GM21529 (cell line): ENCODE measurements around the gene DSP.
A peak's percentile ranks its signal among the peaks of the same experiment; 100 is the strongest.

Source experiments
- ATAC-seq: cut with Tn5 transposase; IDR thresholded peaks from one replicate; pipeline ENCODE4 v1.9.1; 2021; ENCODE audit not compliant: unreplicated experiment

DSP gene

DNA sequence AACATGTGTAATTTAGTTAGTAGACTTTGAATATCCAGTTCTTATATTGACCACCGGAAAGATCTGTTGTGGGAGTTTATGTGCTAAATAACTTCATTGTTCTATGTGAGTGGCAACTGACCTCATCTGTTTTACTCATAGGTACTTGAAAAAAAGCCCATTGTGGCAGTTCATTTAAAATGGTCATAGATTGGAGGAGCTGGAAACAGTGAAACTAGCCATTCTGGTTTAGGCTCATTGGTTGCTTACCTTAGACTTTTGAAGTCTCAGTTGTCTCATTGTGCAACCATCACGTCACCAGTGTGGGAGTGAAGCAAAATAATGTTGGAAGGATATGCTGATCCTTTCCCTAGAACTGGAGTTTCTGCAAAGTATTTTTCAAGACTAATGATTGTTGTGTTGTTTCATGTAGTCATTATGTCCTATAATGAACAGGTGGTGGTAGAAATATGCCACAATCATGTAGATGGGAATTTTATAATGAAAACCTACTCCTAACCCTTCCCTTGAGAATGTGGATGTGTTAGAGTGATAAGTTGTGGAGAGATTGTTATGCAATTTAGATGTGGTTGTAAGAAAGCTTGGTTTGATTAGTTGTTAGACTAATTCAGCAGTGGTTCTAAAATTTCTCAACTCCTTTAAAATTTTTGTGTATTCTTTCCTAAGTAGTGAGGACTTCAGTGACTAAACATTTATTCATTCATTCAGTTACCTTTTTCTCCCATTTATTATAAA, 18.3 kb downstream of the DSP start:
- ATAC-seq, result no peak

DNA sequence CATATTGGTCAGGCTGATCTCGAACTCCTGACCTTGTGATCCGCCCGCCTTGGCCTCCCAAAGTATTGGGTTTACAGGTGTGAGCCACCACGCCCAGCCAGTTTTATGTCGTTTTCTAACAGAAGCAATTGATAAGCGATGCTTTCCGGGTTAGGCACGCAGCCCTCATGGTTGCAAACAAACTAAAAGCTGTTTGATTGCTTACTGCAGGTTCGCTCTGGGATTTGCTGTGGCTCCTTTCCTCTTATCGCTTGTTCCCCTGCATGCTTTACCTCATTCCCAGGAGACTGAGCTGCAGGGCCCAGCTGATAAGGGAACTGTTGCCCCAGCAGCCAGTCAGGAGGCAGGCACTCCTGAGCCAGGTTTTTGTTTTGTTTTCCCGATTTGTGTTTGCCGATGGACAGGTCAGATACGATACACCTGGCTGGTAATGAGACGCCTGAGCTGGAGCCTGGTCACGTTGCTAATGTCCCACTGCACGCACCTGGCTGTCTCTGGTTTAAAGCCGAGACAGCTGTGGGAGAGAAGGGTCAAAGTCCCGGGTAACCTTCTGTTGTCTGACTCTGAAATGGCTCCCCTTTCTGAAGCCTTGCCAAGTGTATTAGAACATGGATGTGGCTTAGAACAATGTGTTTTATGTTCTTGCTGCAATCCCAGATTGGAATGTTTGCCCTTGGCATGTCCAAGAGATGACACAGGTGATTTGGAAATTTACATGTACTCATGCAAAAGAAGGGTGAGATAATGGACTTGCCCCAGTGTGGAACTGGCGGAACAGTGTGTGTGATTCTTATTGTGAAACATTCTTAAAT, 19.9 kb downstream of the DSP start:
- no peak for ATAC-seq

DNA sequence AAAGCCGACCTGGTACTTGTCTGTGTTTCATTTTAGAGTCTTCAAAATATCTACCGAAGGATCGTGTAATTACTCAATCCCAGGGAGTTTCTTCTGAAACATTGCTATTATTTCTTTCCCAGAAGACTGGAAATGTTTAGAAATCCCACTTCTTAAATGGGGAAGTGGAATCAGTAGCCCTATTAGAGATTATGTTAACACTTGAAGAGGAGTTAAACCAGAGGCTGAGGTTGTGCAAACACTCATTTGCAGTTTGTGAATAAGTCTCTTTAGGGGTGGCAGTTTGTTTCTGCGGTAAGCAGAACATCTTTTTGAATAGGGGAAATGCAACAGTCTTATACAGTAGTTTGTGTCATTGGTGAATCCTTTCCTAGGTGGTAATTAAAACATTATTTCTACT, 21.3 kb downstream of the DSP start:
- no peak for ATAC-seq

DNA sequence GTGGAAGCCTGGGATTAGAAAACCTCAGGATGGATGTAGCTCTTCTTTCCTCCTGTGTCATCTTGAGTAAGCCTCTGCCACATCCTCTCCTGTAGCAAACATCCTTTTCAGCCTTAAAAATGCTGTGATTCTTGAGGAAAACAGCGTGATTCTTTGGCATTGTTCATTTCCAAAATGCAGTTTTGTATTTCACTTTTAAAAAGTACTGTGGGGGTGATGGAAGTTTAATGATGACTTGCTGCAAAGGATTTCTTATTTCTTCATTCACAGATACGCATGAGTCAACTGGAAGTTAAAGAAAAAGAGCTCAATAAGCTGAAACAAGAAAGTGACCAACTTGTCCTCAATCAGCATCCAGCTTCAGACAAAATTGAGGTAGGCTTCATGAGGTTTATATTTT, 24.6 kb downstream of the DSP start:
- no peak for ATAC-seq

DNA sequence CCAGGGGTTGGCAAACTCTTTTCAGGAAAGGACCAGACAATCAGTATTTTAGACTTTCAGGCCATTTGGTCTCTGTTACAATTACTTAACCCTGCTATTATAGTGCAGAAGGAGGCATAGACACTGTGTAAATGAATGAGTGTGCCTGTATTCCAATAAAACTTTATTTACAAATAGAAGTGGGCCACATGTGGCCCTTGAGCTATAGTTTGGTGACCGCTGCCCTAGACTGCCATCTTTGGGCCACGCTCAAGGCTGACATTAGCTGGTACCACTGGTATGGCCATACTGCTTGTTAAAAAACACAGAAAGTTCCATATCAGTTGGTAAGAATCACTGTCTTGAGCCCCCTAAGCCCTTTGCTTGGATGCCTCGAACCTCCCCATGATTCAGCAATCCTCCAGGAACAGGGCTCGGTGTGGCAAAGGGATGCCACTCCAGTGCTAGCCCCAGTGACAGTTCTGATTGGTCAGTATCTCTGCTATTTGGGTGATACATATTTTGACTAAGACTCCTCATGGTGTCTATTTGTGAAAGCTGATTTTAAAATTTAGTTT, 25.2 kb downstream of the DSP start:
- no peak for ATAC-seq

DNA sequence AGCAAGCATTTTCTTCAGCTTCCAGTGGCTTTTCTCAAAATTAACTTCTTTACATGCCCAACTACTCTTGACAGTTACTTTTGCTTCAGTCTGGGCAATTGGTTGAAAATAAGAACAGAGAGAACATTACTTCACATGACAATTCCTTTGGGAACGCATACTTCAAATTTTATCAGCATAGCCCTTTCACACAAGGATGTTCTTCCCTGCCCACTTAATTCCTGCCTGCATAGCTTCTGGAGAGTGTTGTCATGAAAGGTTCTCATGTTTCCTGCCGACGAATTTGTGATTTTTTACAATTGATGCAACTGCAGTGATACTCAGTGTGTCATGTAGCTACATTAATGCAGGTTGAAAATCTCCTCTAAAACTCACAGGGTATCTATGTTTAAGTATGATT, 26.6 kb downstream of the DSP start:
- ATAC-seq, result no peak

DNA sequence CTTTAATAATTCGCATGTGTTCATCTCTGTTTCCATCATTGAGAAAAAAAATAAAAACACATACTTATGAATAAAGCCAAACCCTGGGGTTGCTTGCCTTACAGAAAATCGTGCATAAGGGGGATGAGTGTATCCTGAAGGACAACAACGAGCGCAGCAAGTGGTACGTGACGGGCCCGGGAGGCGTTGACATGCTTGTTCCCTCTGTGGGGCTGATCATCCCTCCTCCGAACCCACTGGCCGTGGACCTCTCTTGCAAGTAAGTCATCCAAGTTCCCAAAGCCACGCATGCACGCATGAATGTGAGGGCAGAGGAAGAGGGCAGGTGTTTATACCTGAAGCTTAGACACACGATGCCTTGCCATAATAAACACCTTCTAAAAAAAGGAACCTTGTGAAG, 27.6 kb downstream of the DSP start:
- no peak for ATAC-seq

DNA sequence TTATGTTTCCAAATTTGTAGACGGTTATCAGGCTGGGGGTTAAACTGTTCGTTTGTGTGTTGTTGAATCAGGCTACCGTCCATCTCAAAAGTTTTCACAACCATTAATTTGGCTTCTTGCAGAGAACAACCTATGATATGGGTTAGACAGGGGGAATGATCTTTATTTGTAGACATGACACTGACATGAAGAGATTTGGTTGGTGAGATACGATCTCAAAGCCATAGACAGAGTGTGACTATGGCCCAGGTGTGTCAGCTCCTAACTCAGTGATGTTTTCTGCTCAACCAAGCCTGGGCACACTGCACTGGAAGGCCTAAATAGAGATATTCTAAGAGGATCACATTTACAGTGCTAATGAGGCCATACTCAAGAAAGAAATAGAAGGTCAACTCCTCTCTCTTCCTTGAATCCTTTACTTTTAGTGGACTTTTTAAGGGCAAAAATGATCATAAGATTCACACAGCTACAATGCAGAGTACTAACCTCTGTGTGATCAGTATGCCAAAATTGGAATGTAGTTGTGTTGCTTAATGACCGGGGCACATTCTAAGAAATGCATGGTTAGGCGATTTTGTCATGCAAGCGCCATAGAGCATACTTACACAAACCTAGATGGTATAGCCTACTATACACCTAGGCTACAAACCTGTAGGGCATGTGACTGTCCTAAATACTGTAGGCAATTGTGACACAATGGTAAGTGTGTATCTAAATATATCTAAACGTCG, 30.9 kb downstream of the DSP start:
- ATAC-seq, result no peak

DNA sequence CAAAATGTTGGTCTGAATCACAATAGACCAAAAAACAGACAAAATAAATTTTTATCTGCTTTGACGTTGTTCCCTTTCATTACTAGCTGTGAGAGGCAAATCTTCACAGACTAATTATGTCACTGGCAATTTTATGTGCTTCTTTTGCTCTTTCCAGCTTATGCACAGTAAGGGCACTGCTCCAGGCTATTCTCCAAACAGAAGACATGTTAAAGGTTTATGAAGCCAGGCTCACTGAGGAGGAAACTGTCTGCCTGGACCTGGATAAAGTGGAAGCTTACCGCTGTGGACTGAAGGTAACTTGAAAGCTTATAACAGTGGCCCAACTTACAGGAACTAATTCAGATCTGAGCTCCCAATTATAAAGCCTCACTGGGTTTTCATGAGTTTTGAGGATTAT, 33.0 kb downstream of the DSP start:
- ATAC-seq, result no peak

DNA sequence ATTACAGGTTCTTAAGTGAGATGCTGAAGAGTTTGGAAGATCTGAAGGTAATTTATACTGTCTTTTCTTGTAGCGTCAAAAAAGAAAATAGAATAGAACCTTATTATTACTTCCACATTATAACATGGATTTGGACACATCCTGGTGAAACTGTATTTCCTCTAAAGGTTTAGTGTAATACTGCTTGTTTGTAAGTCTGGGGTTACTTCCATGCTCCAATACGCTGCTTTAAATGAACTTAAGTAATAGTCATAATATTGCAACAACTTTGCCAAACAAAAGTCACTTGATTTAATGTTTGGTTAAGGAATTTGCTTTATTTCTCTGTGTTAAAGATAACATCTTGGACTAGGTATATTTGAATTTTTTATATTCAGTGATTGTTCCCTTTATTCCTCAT, 37.0 kb downstream of the DSP start:
- no peak for ATAC-seq

DNA sequence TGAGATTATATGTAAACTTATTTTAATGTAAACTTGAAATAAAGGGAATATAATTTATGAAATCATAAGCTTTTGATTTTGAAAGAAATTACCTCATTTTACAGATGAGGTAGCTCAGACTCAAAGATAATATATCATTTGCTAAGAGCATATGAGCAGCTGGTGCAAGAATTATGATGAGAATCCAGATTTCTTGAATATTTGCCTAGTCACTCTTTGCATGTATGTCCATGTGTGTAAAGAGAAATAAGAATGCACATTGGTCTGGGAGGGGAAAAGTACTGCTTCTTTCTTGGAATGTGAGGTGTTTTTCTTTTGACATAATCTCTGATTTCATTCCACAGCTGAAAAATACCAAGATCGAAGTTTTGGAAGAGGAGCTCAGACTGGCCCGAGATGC, 37.5 kb downstream of the DSP start:
- ATAC-seq, result no peak

DNA sequence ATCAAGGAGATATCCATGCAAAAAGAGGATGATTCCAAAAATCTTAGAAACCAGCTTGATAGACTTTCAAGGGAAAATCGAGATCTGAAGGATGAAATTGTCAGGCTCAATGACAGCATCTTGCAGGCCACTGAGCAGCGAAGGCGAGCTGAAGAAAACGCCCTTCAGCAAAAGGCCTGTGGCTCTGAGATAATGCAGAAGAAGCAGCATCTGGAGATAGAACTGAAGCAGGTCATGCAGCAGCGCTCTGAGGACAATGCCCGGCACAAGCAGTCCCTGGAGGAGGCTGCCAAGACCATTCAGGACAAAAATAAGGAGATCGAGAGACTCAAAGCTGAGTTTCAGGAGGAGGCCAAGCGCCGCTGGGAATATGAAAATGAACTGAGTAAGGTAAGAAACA, 38.4 kb downstream of the DSP start:
- no peak for ATAC-seq

DNA sequence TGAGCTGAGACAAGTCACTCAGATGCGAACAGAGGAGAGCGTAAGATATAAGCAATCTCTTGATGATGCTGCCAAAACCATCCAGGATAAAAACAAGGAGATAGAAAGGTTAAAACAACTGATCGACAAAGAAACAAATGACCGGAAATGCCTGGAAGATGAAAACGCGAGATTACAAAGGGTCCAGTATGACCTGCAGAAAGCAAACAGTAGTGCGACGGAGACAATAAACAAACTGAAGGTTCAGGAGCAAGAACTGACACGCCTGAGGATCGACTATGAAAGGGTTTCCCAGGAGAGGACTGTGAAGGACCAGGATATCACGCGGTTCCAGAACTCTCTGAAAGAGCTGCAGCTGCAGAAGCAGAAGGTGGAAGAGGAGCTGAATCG, 39.1 kb downstream of the DSP start:
- no peak for ATAC-seq

DNA sequence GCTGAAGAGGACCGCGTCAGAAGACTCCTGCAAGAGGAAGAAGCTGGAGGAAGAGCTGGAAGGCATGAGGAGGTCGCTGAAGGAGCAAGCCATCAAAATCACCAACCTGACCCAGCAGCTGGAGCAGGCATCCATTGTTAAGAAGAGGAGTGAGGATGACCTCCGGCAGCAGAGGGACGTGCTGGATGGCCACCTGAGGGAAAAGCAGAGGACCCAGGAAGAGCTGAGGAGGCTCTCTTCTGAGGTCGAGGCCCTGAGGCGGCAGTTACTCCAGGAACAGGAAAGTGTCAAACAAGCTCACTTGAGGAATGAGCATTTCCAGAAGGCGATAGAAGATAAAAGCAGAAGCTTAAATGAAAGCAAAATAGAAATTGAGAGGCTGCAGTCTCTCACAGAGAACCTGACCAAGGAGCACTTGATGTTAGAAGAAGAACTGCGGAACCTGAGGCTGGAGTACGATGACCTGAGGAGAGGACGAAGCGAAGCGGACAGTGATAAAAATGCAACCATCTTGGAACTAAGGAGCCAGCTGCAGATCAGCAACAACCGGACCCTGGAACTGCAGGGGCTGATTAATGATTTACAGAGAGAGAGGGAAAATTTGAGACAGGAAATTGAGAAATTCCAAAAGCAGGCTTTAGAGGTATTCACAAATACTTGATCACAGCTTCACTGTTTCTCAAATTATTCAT, 39.6 kb downstream of the DSP start:
- ATAC-seq, result no peak

DNA sequence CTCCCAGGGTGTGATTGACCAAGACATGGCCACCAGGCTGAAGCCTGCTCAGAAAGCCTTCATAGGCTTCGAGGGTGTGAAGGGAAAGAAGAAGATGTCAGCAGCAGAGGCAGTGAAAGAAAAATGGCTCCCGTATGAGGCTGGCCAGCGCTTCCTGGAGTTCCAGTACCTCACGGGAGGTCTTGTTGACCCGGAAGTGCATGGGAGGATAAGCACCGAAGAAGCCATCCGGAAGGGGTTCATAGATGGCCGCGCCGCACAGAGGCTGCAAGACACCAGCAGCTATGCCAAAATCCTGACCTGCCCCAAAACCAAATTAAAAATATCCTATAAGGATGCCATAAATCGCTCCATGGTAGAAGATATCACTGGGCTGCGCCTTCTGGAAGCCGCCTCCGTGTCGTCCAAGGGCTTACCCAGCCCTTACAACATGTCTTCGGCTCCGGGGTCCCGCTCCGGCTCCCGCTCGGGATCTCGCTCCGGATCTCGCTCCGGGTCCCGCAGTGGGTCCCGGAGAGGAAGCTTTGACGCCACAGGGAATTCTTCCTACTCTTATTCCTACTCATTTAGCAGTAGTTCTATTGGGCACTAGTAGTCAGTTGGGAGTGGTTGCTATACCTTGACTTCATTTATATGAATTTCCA, 43.9 kb downstream of the DSP start:
- ATAC-seq, result no peak

DNA sequence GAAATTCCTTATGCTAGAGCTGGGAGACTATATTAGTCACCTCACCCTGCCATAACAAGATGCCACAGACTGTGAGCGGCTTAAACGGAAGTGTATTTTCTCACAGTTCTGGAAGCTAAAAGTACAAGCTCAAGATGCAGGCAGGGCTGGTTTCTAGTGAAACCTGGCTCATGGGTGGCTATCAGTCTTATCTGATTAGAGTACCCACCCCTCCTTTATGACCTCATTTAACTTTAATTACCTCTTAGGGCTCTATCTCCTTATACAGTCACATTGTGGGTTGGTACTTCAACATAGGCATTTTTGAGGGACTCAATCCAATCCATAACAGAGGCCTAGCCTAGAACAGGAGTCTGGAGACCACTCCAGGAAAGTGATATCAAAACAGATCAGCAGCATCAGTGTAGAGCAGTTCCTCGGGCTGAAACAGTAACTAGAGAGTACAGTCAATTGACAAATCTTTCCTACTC, 46.2 kb downstream of the DSP start:
- no peak for ATAC-seq

DNA sequence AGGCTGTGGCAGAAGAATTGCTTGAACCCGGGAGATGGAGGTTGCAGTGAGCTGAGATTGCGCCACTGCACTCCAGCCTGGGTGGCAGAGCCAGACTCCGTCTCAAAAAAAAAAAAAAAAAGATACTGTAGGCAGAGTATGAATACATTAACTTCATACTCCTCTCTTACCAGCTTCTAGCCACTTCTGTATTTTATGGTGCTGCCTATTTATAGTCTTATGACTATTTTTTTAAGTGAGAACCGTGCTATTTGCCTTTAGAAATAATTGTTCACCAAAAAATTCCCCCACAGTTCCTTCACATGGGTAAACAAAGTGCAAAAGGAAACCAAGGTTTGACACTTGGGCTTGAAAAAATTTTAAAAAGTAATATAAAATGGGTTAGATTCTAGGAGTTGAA, 47.0 kb downstream of the DSP start:
- no peak for ATAC-seq

DNA sequence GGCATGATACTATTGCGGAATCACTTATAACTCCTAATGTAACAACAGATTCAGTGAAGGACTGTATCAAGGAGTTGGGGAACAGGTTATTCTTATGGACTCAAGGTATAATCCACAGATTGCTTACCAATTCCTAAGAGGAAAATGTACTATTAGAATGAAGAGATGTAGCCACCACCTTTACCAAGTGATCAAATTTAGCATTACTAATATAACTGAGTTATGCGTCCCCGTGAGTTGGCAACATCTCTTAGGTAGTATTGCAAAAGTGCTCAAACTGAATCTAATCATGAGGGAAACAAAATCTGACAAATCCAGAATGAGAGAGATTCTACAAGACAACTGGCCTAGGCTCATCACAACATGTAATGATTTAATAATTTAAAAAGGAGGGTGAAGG, 47.8 kb downstream of the DSP start:
- no peak for ATAC-seq

DNA sequence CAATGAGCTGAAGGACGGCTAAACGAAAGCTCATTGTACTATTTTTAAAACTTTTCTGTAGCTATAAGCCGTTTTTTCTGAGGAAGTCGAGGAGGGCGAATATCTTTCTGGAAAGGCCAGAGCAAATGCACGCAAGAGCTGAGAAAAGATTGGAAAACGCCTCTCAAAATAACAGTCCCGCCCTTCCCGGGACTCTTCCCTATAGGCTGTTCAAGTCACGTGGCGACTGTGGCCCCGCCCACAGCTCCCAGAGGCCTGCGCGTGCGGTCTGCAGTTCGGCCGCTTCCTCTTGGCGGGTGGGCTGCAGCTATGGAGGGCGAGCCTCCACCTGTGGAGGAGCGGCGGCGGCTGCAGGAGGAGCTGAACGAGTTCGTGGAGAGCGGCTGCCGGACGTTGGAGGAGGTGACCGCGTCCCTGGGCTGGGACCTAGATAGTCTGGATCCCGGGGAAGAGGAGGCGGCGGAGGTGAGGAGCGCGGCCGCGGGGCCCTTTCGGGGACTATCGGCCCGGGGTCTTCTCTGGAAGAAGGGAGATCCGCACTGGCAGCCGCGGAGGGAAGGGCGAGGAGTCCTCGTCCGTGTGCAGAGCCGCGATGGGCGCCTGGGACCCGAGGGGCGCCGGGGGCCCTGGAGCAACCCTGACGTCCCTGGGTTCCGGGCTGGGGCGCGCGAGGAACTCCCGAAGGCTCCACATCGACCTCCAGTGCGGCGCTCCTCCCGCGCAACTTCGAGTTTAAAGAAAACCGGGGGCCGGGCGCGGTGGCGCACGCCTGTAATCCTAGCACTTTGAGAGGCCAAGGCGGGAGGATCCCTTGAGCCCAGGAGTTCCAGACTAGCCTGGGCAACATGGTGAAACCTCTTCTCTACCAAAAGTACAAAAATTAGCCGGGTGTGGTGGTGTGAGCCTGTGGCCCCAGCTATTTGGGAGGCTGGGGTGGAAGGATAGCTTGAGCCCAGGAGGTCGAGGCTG, 48.8 kb downstream of the DSP start, which contains the start of gene SNRNP48:
SNRNP48 (plus strand) TSS at position 250 of the 969 bp plus-strand sequence; CDS start at position 310, 60 bp downstream.
- ATAC-seq, result peak; percentile 100
